ENCODE measurements around the gene NFATC3. TPM values are rescaled to one million over a fixed set of nuclear protein-coding genes. Genes with fewer than 3 reads are reported as not detected.

The NFATC3 gene
- total and polyA plus RNA-seq, 7 donors = 9.8 to 53.5 (median 42.7) TPM

- TF ChIP-seq CTCF (IDR thresholded peaks at IDR 0.05) = no peak
- intact Hi-C loops (cut with DNase I) = no loop called here
- WGBS, 3 donors = 39 to 43% (median 40%) methylated on average over 4 of the region's 4 CpGs
- peak overlapping the region; percentile 92 for H3K27ac ChIP-seq
- peaks cover 0 to 81% of the 10 kb centered on the region in 2 donors for H3K36me3 ChIP-seq (ENCODE audit: insufficient read depth in 1 of 2, low read depth in 1 of 2)
- H3K4me3 ChIP-seq = peak overlapping the region; percentile 45
- no peak for DNase-seq
- H3K4me1 ChIP-seq = peaks cover 83% of the 10 kb centered on the region
- peak in 3 of 4 donors; percentile 21 to 70 (median 31) for ATAC-seq
- no peaks in the 10 kb centered on the region for H3K27me3 ChIP-seq (ENCODE audit: insufficient read depth in 3 of 3, low read length in 2 of 3)
- no peaks in the 10 kb centered on the region for H3K9me3 ChIP-seq
These were observed 190.5 kb downstream of the NFATC3 start for GRCh38 chr16:68275611-68276191.

DNA sequence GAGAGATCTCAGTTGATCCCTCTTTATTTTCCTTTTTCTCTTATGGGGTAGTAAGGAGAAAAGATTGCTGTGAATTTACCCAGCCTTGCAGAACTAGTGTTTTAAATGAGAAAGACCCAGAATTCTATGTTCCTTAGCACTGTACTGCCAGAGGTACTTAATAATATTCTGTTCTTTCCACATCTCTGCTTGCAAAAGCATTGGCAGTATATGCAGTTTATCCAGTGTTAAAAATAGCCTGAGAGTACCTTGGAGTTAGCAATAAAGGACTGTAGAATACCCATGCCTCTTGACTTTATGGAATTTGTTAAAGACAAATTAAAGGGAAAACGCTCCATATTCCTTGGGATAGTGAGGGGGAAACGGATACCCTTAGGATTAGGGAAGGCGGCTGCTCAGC, 191.1 kb downstream of the NFATC3 start:
- intact Hi-C loops (cut with DNase I) = no loop called here
- DNase-seq = no peak
- peak; percentile 63 to 77 (median 70) for ATAC-seq
- TF ChIP-seq CTCF (IDR thresholded peaks at IDR 0.05) = no peak
- H3K4me1 ChIP-seq = peaks cover 83% of the 10 kb centered on the region
- 38 to 55% (median 39%) methylated on average over 3 of the region's 3 CpGs for WGBS, 3 donors
- peaks cover 0 to 80% of the 10 kb centered on the region in 2 donors for H3K36me3 ChIP-seq (ENCODE audit: insufficient read depth in 1 of 2, low read depth in 1 of 2)
- H3K27me3 ChIP-seq (ENCODE audit: insufficient read depth in 3 of 3, low read length in 2 of 3) = no peaks in the 10 kb centered on the region
- peak overlapping the region; percentile 45 for H3K4me3 ChIP-seq
- peak overlapping the region; percentile 92 for H3K27ac ChIP-seq
- no peaks in the 10 kb centered on the region for H3K9me3 ChIP-seq

Other genes starting within 250 kb of the NFATC3 start
- 10 to 100 TPM; 30.2 to 37.8 (median 35.0) TPM for gene THAP11, start 243.1 kb upstream of the NFATC3 start, total RNA-seq
- 10 to 100 TPM; 31.9 to 78.6 (median 35.0) TPM for gene THAP11, start 243.1 kb upstream of the NFATC3 start, polyA plus RNA-seq
- 100 to 1,000 TPM in 2 of 4 donors, 10 to 100 TPM in 2; 77.4 to 104 (median 96.8) TPM for gene NUTF2, start 238.4 kb upstream of the NFATC3 start, total RNA-seq
- 100 to 1,000 TPM; 129 to 170 (median 134) TPM for gene NUTF2, start 238.4 kb upstream of the NFATC3 start, polyA plus RNA-seq
- gene CENPT, start 237.7 kb upstream of the NFATC3 start, total RNA-seq = 10 to 100 TPM; 17.2 to 26.4 (median 19.2) TPM
- gene CENPT, start 237.7 kb upstream of the NFATC3 start, polyA plus RNA-seq = 10 to 100 TPM; 13.8 to 19.9 (median 19.9) TPM
- gene EDC4, start 212.3 kb upstream of the NFATC3 start, total RNA-seq = 10 to 100 TPM; 33.8 to 52.1 (median 42.1) TPM
- 10 to 100 TPM; 21.1 to 32.2 (median 23.8) TPM for gene EDC4, start 212.3 kb upstream of the NFATC3 start, polyA plus RNA-seq
- 1 to 10 TPM in 1 of 4 donors, under 1 TPM in 1, not detected in 2; 0.77 to 1.1 TPM for gene NRN1L, start 200.5 kb upstream of the NFATC3 start, total RNA-seq
- under 1 TPM; 0.23 to 0.38 (median 0.37) TPM for gene NRN1L, start 200.5 kb upstream of the NFATC3 start, polyA plus RNA-seq
- 10 to 100 TPM; 11.3 to 18.8 (median 16.4) TPM for gene PSKH1, start 192.1 kb upstream of the NFATC3 start, total RNA-seq
- 10 to 100 TPM in 2 of 3 donors, 1 to 10 TPM in 1; 9.6 to 16.9 (median 11.0) TPM for gene PSKH1, start 192.1 kb upstream of the NFATC3 start, polyA plus RNA-seq
- 1 to 10 TPM in 1 of 4 donors, under 1 TPM in 3; 0.27 to 1.1 (median 0.79) TPM for gene CTRL, start 153.5 kb upstream of the NFATC3 start, total RNA-seq
- 1 to 10 TPM; 1.1 TPM for gene CTRL, start 153.5 kb upstream of the NFATC3 start, polyA plus RNA-seq
- 10 to 100 TPM; 27.6 to 34.7 (median 31.6) TPM for gene PSMB10, start 148.5 kb upstream of the NFATC3 start, total RNA-seq
- gene PSMB10, start 148.5 kb upstream of the NFATC3 start, polyA plus RNA-seq = 10 to 100 TPM; 55.0 to 98.6 (median 67.3) TPM
- gene LCAT, start 141.2 kb upstream of the NFATC3 start, total RNA-seq = 10 to 100 TPM in 2 of 4 donors, 1 to 10 TPM in 2; 5.9 to 15.1 (median 10.2) TPM
- gene LCAT, start 141.2 kb upstream of the NFATC3 start, polyA plus RNA-seq = 1 to 10 TPM; 4.1 to 8.6 (median 4.7) TPM
- 10 to 100 TPM; 24.1 to 89.5 (median 34.9) TPM for gene SLC12A4, start 116.7 kb upstream of the NFATC3 start, total RNA-seq
- 10 to 100 TPM; 18.3 to 34.8 (median 26.0) TPM for gene SLC12A4, start 116.7 kb upstream of the NFATC3 start, polyA plus RNA-seq
- under 1 TPM in 3 of 4 donors, not detected in 1; 0.10 to 0.22 (median 0.17) TPM for gene DPEP3, start 104.9 kb upstream of the NFATC3 start, total RNA-seq
- gene DPEP3, start 104.9 kb upstream of the NFATC3 start, polyA plus RNA-seq = under 1 TPM in 2 of 3 donors, not detected in 1; 0.12 to 0.45 TPM
- gene DPEP2, start 85.9 kb upstream of the NFATC3 start, total RNA-seq = 1 to 10 TPM in 1 of 4 donors, under 1 TPM in 2, not detected in 1; 0.25 to 1.1 (median 0.82) TPM
- gene DPEP2, start 85.9 kb upstream of the NFATC3 start, polyA plus RNA-seq = under 1 TPM; 0.23 to 0.29 (median 0.27) TPM
- gene DPEP2NB, start 69.5 kb upstream of the NFATC3 start, total RNA-seq = not detected
- gene DPEP2NB, start 69.5 kb upstream of the NFATC3 start, polyA plus RNA-seq = under 1 TPM in 1 of 3 donors, not detected in 2; 0.05 TPM
- gene DDX28, start 62.1 kb upstream of the NFATC3 start, total RNA-seq = 10 to 100 TPM; 10.0 to 19.3 (median 14.4) TPM
- gene DDX28, start 62.1 kb upstream of the NFATC3 start, polyA plus RNA-seq = 10 to 100 TPM; 11.9 to 20.2 (median 12.6) TPM
- gene DUS2, start 62.1 kb upstream of the NFATC3 start, total RNA-seq = 10 to 100 TPM in 2 of 4 donors, 1 to 10 TPM in 2; 7.0 to 10.5 (median 9.8) TPM
- gene DUS2, start 62.1 kb upstream of the NFATC3 start, polyA plus RNA-seq = 10 to 100 TPM in 1 of 3 donors, 1 to 10 TPM in 2; 3.4 to 15.1 (median 9.5) TPM
- not detected for gene ESRP2, start 150.8 kb downstream of the NFATC3 start, total RNA-seq
- under 1 TPM; 0.03 to 0.08 (median 0.05) TPM for gene ESRP2, start 150.8 kb downstream of the NFATC3 start, polyA plus RNA-seq
- 10 to 100 TPM; 28.0 to 65.0 (median 31.0) TPM for gene PLA2G15, start 160.0 kb downstream of the NFATC3 start, total RNA-seq
- gene PLA2G15, start 160.0 kb downstream of the NFATC3 start, polyA plus RNA-seq = 10 to 100 TPM; 13.0 to 31.7 (median 22.6) TPM
- 100 to 1,000 TPM in 1 of 4 donors, 10 to 100 TPM in 3; 25.6 to 217 (median 70.5) TPM for gene SLC7A6, start 179.2 kb downstream of the NFATC3 start, total RNA-seq
- gene SLC7A6, start 179.2 kb downstream of the NFATC3 start, polyA plus RNA-seq = 10 to 100 TPM in 2 of 3 donors, 1 to 10 TPM in 1; 9.2 to 55.2 (median 36.4) TPM
- 10 to 100 TPM in 2 of 4 donors, 1 to 10 TPM in 2; 7.9 to 12.6 (median 9.9) TPM for gene SLC7A6OS, start 225.6 kb downstream of the NFATC3 start, total RNA-seq
- gene SLC7A6OS, start 225.6 kb downstream of the NFATC3 start, polyA plus RNA-seq = 10 to 100 TPM in 1 of 3 donors, 1 to 10 TPM in 2; 5.8 to 16.3 (median 9.5) TPM
- 10 to 100 TPM; 19.9 to 31.4 (median 26.6) TPM for gene PRMT7, start 225.6 kb downstream of the NFATC3 start, total RNA-seq
- gene PRMT7, start 225.6 kb downstream of the NFATC3 start, polyA plus RNA-seq = 10 to 100 TPM; 18.9 to 45.1 (median 20.4) TPM

All from psoas muscle (tissue), 8 donors.